H1 (cell line): Measurements from ENCODE around the gene PEX5L. TPM values are rescaled to one million over a fixed set of nuclear protein-coding genes. Genes with fewer than 3 reads are reported as not detected.
A peak's percentile ranks its signal among the peaks of the same experiment; 100 is the strongest.

Experiments used
- CTCF ChIA-PET: fragments of 300-600 bp; sonication (Branson Sonifier 250); formaldehyde crosslinking; loops from one replicate; lab custom pipeline; 2021; ENCODE audit not compliant: partially characterized antibody; lab: Charles Lee
- POLR2A ChIA-PET: fragments of 300-600 bp; sonication (Branson Sonifier 250); formaldehyde crosslinking; loops from one replicate; lab custom pipeline; 2021; ENCODE audit warnings: inconsistent platforms; ENCODE audit not compliant: partially characterized antibody; lab: Charles Lee
- DNase-seq, 2 experiments: peaks; one replicate each; pipeline versions ENCODE4 v3.0.0 to v3.0.0-alpha.2; 2010 to 2022; ENCODE audit warnings: low spot score in 2 of 2, low read depth in 1 of 2, mixed read lengths in 1 of 2
- FAIRE-seq: peaks from 2 replicates; lab custom pipeline; 2011; peaks lifted over from hg19 to GRCh38; lab: Jason Lieb, UNC
- H2AFZ ChIP-seq: 2 replicates; pipeline ENCODE4 v1.8.1; 2012; ENCODE audit warnings: low read length, inconsistent platforms
- H2AK5ac ChIP-seq: 2 replicates; pipeline ENCODE4 v1.6.1; 2013; ENCODE audit warnings: low read depth, low read length
- H2BK120ac ChIP-seq: replicated peaks from 2 replicates; pipeline ENCODE3; 2013; ENCODE audit warnings: low read depth, low read length, inconsistent platforms
- H2BK12ac ChIP-seq: 2 replicates; pipeline ENCODE4 v1.6.1; 2013; ENCODE audit warnings: low read depth, low read length
- H2BK15ac ChIP-seq: 2 replicates; pipeline ENCODE4 v1.6.1; 2013; ENCODE audit warnings: low read length
- H2BK20ac ChIP-seq: 2 replicates; pipeline ENCODE4 v1.6.1; 2013; ENCODE audit warnings: low read length
- H2BK5ac ChIP-seq: 2 replicates; pipeline ENCODE4 v1.6.1; 2013; ENCODE audit warnings: low read depth, low read length
- H3K14ac ChIP-seq: 2 replicates; pipeline ENCODE4 v1.6.1; 2013; ENCODE audit warnings: inconsistent platforms; ENCODE audit not compliant: insufficient read length
- H3K18ac ChIP-seq: 2 replicates; pipeline ENCODE4 v1.6.1; 2013; ENCODE audit warnings: low read length; ENCODE audit errors: extremely low read depth
- H3K23ac ChIP-seq: 2 replicates; pipeline ENCODE4 v1.6.1; 2013; ENCODE audit warnings: inconsistent platforms; ENCODE audit not compliant: insufficient read length
- H3K23me2 ChIP-seq: 2 replicates; pipeline ENCODE4 v1.6.1; 2013; ENCODE audit warnings: low read depth, low read length
- H3K27ac ChIP-seq: 2 replicates; pipeline ENCODE4 v1.6.1; 2011; ENCODE audit warnings: low read depth, low read length, inconsistent platforms
- H3K27me3 ChIP-seq, 4 experiments: replicated peaks in 1 of 4; 1 replicate in 1 of 4; 2 replicates in 3 of 4; pipeline versions ENCODE4 v1.6.1 to v1.8.1; 2011 to 2013; ENCODE audit warnings: low read length in 3 of 4, mild to moderate bottlenecking in 3 of 4, inconsistent platforms in 2 of 4, mixed read lengths in 2 of 4, moderate library complexity in 1 of 4; ENCODE audit not compliant: control insufficient read depth in 3 of 4, insufficient read depth in 3 of 4; ENCODE audit errors: extremely low read depth in 1 of 4
- H3K36me3 ChIP-seq, 4 experiments: 2 replicates each; pipeline versions ENCODE4 v1.6.1 to v1.8.1; 2011 to 2013; ENCODE audit warnings: mild to moderate bottlenecking in 4 of 4, low read length in 3 of 4, moderate library complexity in 2 of 4, control low read depth in 1 of 4, inconsistent platforms in 1 of 4; ENCODE audit not compliant: insufficient read depth in 4 of 4, control insufficient read depth in 2 of 4
- H3K4ac ChIP-seq: replicated peaks from 2 replicates; pipeline ENCODE3; 2013; ENCODE audit warnings: low read length, low read depth, mixed read lengths, inconsistent platforms; ENCODE audit not compliant: insufficient read length
- H3K4me1 ChIP-seq, 4 experiments: replicated peaks in 1 of 4; 1 replicate in 1 of 4; 2 replicates in 3 of 4; pipeline versions ENCODE4 v1.6.1 to v1.8.1; 2011 to 2013; ENCODE audit warnings: low read length in 3 of 4, inconsistent platforms in 2 of 4, mixed read lengths in 1 of 4; ENCODE audit not compliant: insufficient read depth in 4 of 4, control insufficient read depth in 3 of 4
- H3K4me2 ChIP-seq, 2 experiments: 2 replicates each; pipeline versions ENCODE4 v1.6.1 to v1.8.1; 2011 to 2013; ENCODE audit warnings: low read depth in 2 of 2, low read length in 2 of 2, control low read depth in 1 of 2, inconsistent platforms in 1 of 2, mild to moderate bottlenecking in 1 of 2; ENCODE audit not compliant: insufficient read depth in 1 of 2
- H3K4me3 ChIP-seq, 4 experiments: fragments of 200-600, 300-600 bp in 1 of 4; sonication (generic), shearing (Covaris generic), sonication (Bioruptor Twin) in 1 of 4; 2 replicates each; pipeline versions ENCODE4 v1.5.1 to v1.8.1; 2011 to 2016; ENCODE audit warnings: low read length in 4 of 4, low read depth in 3 of 4, control low read depth in 2 of 4, inconsistent platforms in 2 of 4, mild to moderate bottlenecking in 2 of 4, mixed read lengths in 1 of 4, moderate library complexity in 1 of 4; ENCODE audit not compliant: insufficient read depth in 2 of 4; ENCODE audit errors: extremely low read depth in 1 of 4
- H3K56ac ChIP-seq: replicated peaks from 2 replicates; pipeline ENCODE3; 2013; ENCODE audit warnings: low read depth, mild to moderate bottlenecking, mixed read lengths, low read length, inconsistent platforms; ENCODE audit not compliant: insufficient read length
- H3K79me1 ChIP-seq: 2 replicates; pipeline ENCODE4 v1.6.1; 2013; ENCODE audit warnings: low read depth, low read length, control low read depth
- H3K79me2 ChIP-seq, 2 experiments: 2 replicates each; pipeline versions ENCODE4 v1.6.1 to v1.8.1; 2012 to 2013; ENCODE audit warnings: low read length in 2 of 2, mild to moderate bottlenecking in 2 of 2, inconsistent platforms in 1 of 2; ENCODE audit not compliant: insufficient read depth in 2 of 2, control insufficient read depth in 1 of 2
- H3K9ac ChIP-seq, 4 experiments: replicated peaks in 1 of 4; 1 replicate in 1 of 4; 2 replicates in 3 of 4; pipeline versions ENCODE4 v1.6.1 to v1.8.1; 2011 to 2013; ENCODE audit warnings: low read depth in 3 of 4, low read length in 3 of 4, control low read depth in 2 of 4, mild to moderate bottlenecking in 2 of 4, moderate library complexity in 2 of 4, inconsistent platforms in 1 of 4; ENCODE audit errors: extremely low read depth in 1 of 4
- H3K9me3 ChIP-seq, 2 experiments: 2 replicates each; pipeline versions ENCODE4 v1.6.1 to v1.8.1; 2012 to 2013; ENCODE audit warnings: mild to moderate bottlenecking in 2 of 2, moderate library complexity in 2 of 2, control low read depth in 1 of 2, inconsistent platforms in 1 of 2, low read depth in 1 of 2, low read length in 1 of 2, mixed read lengths in 1 of 2; ENCODE audit not compliant: insufficient read depth in 2 of 2
- H4K20me1 ChIP-seq, 2 experiments: replicated peaks in 1 of 2; 2 replicates each; pipeline versions ENCODE3 to v1.8.1; 2011 to 2013; ENCODE audit warnings: inconsistent platforms in 2 of 2, low read length in 2 of 2, mild to moderate bottlenecking in 1 of 2; ENCODE audit not compliant: insufficient read depth in 2 of 2, control insufficient read depth in 1 of 2
- H4K5ac ChIP-seq: 2 replicates; pipeline ENCODE4 v1.6.1; 2013; ENCODE audit warnings: low read length, low read depth, mixed read lengths, inconsistent platforms; ENCODE audit not compliant: insufficient read length
- H4K8ac ChIP-seq: 2 replicates; pipeline ENCODE4 v1.8.0; 2013; ENCODE audit warnings: mild to moderate bottlenecking, moderate library complexity, low read length, inconsistent platforms; ENCODE audit not compliant: insufficient read depth; ENCODE audit errors: extremely low read depth
- H4K91ac ChIP-seq: replicated peaks from 2 replicates; pipeline ENCODE3; 2013; ENCODE audit warnings: low read length, mixed read lengths, inconsistent platforms; ENCODE audit not compliant: insufficient read length
- CTBP2 ChIP-seq: IDR thresholded peaks from 2 replicates; pipeline ENCODE4 v1.7.0; 2011; ENCODE audit warnings: borderline replicate concordance, mild to moderate bottlenecking, moderate library complexity, mixed read lengths, low read length; ENCODE audit not compliant: insufficient read depth, insufficient read length
- POU5F1 ChIP-seq: IDR thresholded peaks from 2 replicates; pipeline ENCODE4 v1.6.1; 2011; ENCODE audit warnings: low read depth, mild to moderate bottlenecking, low read length, moderate library complexity
- SP1 ChIP-seq: IDR thresholded peaks from 2 replicates; pipeline ENCODE4 v1.6.1; 2011; ENCODE audit warnings: low read depth, low read length
- WGBS, 2 experiments: shearing (Covaris generic) in 1 of 2; methylation state at CpG; one replicate each; pipeline versions ENCODE4 v1.1.6 to v1.1.7; 2013 to 2015; ENCODE audit warnings: low lambda C conversion rate in 2 of 2, mixed read lengths in 2 of 2, inconsistent platforms in 1 of 2, low coverage in 1 of 2, missing lambda C conversion rate in 1 of 2; ENCODE audit not compliant: insufficient replicate concordance in 2 of 2, insufficient coverage in 1 of 2, insufficient read length in 1 of 2; ENCODE audit errors: extremely low coverage in 1 of 2, missing lambda C conversion rate in 1 of 2; 5-methylcytosine and 5-hydroxymethylcytosine counted together
- polyA plus RNA-seq, 7 experiments: library from polyadenylated mRNA; depleted of rRNA in 3 of 7; stranded (reverse) in 5 of 7; unstranded in 2 of 7; fragments of >200 nt in 5 of 7; fragments of 200-250 nt in 2 of 7; gene quantifications; 1 replicate in 5 of 7; 2 replicates in 1 of 7; 4 replicates in 1 of 7; pipeline versions ENCODE4 v1.2.1 to v1.2.3, GENCODE V29; 2011 to 2013; ENCODE audit warnings: missing spikeins in 2 of 7, mixed read lengths in 2 of 7
- total RNA-seq: library from RNA; stranded (reverse); fragmentation: NEBNext Ultra II Directional; extraction: Animal tissue kit (Norgen Biotek cat#: 25700); gene quantifications from 2 replicates; pipeline ENCODE4 v1.2.1, GENCODE V29; 2021

Gene PEX5L
- total and polyA plus RNA-seq, 2 of the 8 experiments (the other 6 are each of a cell fraction or from before 2014, with no cell fraction given) = 0.80 to 4.2 TPM

DNA sequence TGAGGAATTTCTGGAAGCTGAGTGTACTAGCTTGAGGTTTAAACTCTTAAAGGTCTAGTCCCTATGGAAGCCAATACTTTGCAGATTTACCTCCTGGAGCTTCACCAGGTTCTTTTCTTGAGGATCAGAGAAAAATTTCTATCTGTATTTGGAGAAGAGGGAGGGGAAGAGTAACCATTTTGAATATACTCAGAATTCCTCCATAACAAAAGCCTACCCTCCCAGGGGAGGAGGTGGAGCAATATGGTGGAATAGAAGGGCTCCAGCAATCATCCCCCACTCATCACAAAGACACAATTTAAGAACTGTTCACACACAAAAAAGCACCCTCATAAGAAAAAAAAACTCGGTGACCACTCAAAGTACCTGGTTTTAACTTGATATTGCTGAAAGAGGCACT lies 36.0 kb upstream of the PEX5L start:
- Histone ChIP-seq H3K56ac (no peak overlapping the region), H3K4ac (no peak overlapping the region), H2BK12ac (0 out of 2 replicates have a peak overlapping the region, but pooled peaks have one; percentile 86), H3K23me2 (no peaks in the 10 kb centered on the region), H2BK15ac (no peak overlapping the region), H4K91ac (peak overlapping the region; percentile 83), H3K9ac (no peak overlapping the region), H2BK20ac (no peak overlapping the region), H3K23ac (no peak overlapping the region), H2AK5ac (0 out of 2 replicates have a peak overlapping the region, but pooled peaks have one; percentile 58), H3K4me1 (peaks cover 2 to 5% (median 4%) of the 10 kb centered on the region in 4 experiments; a peak in 6 of 7 replicates), H4K20me1 (no peaks in the 10 kb centered on the region), H3K4me2 (no peak overlapping the region), H3K14ac (no peak overlapping the region), H3K18ac (no peak overlapping the region), H3K4me3 (no peak overlapping the region; a peak in 1 of 8 replicates), H4K5ac (no peak overlapping the region), H3K79me2 (no peaks in the 10 kb centered on the region), H2AFZ (peak overlapping the region; percentile 28; the same call in 1 of the 2 replicates), H4K8ac (no peak overlapping the region), H3K36me3 (no peaks in the 10 kb centered on the region), H2BK120ac (no peak overlapping the region), H3K79me1 (no peaks in the 10 kb centered on the region), H3K27ac (no peak overlapping the region), H3K27me3 (no peaks in the 10 kb centered on the region), H3K9me3 (no peaks in the 10 kb centered on the region), H2BK5ac (peak overlapping the region; percentile 62; the same call in 1 of the 2 replicates)
- 0 out of 2 replicates have a peak, but pooled peaks have one; percentile 16 for TF ChIP-seq SP1
- TF ChIP-seq POU5F1 = peak; percentile 74
- no peak for TF ChIP-seq CTBP2
- 79% methylated on average over 1 of the region's 1 CpG; no CpG with 5 or more reads in 1 of the 2 experiments for WGBS, 2 experiments
- DNase-seq (no peak), FAIRE-seq (no peak)
- ChIA-PET POLR2A (interaction anchor here (0.7 kb wide), 1 partner anchor 37 kb away, joined by 4 read pairs; no protein-coding TSS in a partner anchor), CTCF (no interaction called here)
